Gastroesophageal sphincter (tissue), 3 donors: Measurements from ENCODE around the gene DMD.

Source experiments
- CTCF ChIP-seq, 4 experiments: fragments of 200-600 bp in 2 of 4; fragments of 450-650 bp in 2 of 4; sonication (generic) in 1 of 4; IDR thresholded peaks; one replicate each; pipeline ENCODE4 v1.5.1; 2017 to 2019; ENCODE audit warnings: antibody characterized with exemption in 4 of 4, mild to moderate bottlenecking in 2 of 4, moderate library complexity in 2 of 4
- POLR2A ChIP-seq, 2 donors: fragments of 450-650 bp; IDR thresholded peaks; one replicate each; pipeline ENCODE4 v1.6.1; 2017; ENCODE audit warnings: antibody characterized with exemption in 2 of 2, mild to moderate bottlenecking in 2 of 2, moderate library complexity in 1 of 2
- POLR2AphosphoS5 ChIP-seq: sonication (generic); formaldehyde crosslinking; IDR thresholded peaks from one replicate; pipeline ENCODE4 v1.6.1; 2017; ENCODE audit warnings: antibody characterized with exemption

DNA sequence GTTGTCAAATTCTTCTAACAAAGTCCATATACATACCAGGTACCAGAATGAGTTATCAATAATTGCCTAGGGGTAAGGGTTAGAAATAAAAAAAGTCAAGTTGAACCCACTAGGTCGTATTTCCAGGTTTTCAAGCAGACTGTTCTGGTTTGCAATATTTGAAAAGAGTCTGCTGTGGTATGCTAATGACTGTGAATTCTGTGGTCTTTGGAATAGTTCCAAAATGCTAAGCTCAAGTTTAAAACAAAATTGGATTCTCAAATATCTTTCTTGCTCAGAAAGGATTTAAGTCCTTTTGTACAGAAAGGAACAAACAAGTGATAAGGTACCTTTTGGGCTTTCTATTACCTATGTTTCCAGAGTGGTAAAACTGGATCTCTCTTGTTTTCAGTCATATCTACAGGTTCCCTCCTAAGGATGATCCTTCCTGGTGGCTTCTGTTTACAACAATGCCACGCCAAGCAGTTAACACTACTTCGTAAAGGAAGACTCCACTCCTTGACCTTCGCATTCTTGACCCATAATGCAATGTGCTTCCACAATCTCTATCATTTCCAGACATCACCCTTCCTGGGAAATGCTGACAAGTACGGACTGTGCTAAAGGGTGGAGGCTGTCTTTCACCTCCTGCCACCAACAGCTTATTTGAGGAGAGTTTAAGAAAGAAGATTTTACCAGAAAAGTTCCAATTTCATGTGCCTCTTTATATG lies 1607.8 kb downstream of the DMD start:
- TF ChIP-seq POLR2A (IDR thresholded peaks at IDR 0.05) = no peak
- TF ChIP-seq CTCF (IDR thresholded peaks at IDR 0.05) = no peak
- no peak for TF ChIP-seq POLR2AphosphoS5
